ENCODE data around the gene PANX3. TPM values are rescaled to one million over a fixed set of nuclear protein-coding genes. Genes with fewer than 3 reads are reported as not detected.

PANX3 gene
- total and polyA plus RNA-seq, 2 of the 13 experiments (the other 11 are each of a cell fraction or from before 2014, with no cell fraction given) = not detected

DNA sequence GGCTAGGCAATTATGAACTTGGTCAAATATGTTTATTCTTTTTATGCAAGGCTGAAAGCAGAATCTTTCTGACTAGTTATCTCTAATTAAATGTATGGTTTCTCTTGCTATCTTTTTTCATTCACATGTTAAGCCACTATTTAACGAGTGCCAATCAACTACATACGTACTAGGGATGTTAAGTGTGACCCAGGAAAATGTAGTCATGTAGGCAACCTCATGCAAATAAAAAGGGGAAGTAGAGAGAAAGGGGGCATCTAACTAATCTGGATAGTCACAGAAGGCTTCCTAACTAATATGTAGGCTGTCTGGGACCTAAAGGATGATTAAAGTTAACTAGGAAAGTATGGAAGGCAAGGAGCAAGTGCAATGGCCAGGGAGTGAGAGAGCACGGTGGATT lies 34.9 kb downstream of the PANX3 start:
- Histone ChIP-seq H3K4me1 (ENCODE audit: insufficient read depth, low read length) (peaks cover 7% of the 10 kb centered on the region), H2AFZ (ENCODE audit: low read length) (no peak overlapping the region), H3K27me3 (ENCODE audit: control insufficient read depth in 1 of 2, insufficient read depth in 2 of 2, low read length in 2 of 2) (no peaks in the 10 kb centered on the region), H3K4me3 (replicated peaks in 1 of 3; ENCODE audit: insufficient read depth in 1 of 3, low read depth in 2 of 3, low read length in 3 of 3) (no peak overlapping the region), H3K27ac (ENCODE audit: extremely low read length, insufficient read depth, low read length) (no peak overlapping the region), H3K4me2 (ENCODE audit: low read depth, low read length) (no peak overlapping the region), H3K36me3 (replicated peaks in 1 of 2; ENCODE audit: control insufficient read depth in 1 of 2, insufficient read depth in 2 of 2, low read length in 2 of 2) (no peaks in the 10 kb centered on the region), H3K9ac (ENCODE audit: insufficient read depth, low read depth, low read length) (no peak overlapping the region), H3K9me3 (ENCODE audit: low read length) (no peaks in the 10 kb centered on the region), H4K20me1 (ENCODE audit: insufficient read depth, low read length) (no peaks in the 10 kb centered on the region), H3K79me2 (ENCODE audit: insufficient read depth, low read length) (no peaks in the 10 kb centered on the region)
- TF ChIP-seq SSRP1 (CRISPR knock-in tag; IDR thresholded peaks at IDR 0.05) = no peak
- TF ChIP-seq ZSCAN9 (CRISPR knock-in tag; IDR thresholded peaks at IDR 0.05; ENCODE audit: borderline replicate concordance) = no peak
- TF ChIP-seq, protein P1, sequence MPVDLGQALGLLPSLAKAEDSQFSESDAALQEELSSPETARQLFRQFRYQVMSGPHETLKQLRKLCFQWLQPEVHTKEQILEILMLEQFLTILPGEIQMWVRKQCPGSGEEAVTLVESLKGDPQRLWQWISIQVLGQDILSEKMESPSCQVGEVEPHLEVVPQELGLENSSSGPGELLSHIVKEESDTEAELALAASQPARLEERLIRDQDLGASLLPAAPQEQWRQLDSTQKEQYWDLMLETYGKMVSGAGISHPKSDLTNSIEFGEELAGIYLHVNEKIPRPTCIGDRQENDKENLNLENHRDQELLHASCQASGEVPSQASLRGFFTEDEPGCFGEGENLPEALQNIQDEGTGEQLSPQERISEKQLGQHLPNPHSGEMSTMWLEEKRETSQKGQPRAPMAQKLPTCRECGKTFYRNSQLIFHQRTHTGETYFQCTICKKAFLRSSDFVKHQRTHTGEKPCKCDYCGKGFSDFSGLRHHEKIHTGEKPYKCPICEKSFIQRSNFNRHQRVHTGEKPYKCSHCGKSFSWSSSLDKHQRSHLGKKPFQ (CRISPR knock-in tag; IDR thresholded peaks at IDR 0.05; ENCODE audit: insufficient replicate concordance) = no peak
- TF ChIP-seq, protein P2, sequence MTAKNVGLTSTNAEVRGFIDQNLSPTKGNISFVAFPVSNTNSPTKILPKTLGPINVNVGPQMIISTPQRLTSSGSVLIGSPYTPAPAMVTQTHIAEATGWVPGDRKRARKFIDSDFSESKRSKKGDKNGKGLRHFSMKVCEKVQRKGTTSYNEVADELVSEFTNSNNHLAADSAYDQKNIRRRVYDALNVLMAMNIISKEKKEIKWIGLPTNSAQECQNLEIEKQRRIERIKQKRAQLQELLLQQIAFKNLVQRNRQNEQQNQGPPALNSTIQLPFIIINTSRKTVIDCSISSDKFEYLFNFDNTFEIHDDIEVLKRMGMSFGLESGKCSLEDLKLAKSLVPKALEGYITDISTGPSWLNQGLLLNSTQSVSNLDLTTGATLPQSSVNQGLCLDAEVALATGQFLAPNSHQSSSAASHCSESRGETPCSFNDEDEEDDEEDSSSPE (CRISPR knock-in tag; IDR thresholded peaks at IDR 0.05) = no peak
- DNase-seq (ENCODE audit: low spot score) (no peak), FAIRE-seq (no peak), ATAC-seq (no peak)
- POLR2A ChIA-PET = no interaction called here
- BruUV-seq (replicated peaks) = no TSS peak
- CTCF ChIA-PET (ENCODE audit: low intra/inter-chr PET ratio, low total read pairs) = no interaction called here
- intact Hi-C loops (cut with micrococcal nuclease; ENCODE audit: unreplicated experiment) (no loop called here), in situ Hi-C loops (cut with HindIII; ENCODE audit: extremely low pct_ligation_motif_present, low pct_unique_long_range_greater_than_20kb) (loop anchor here (10.0 kb wide), 1 partner anchor 219 kb away; the partner anchor contains the start of gene ROBO3)
- WGBS (ENCODE audit: low lambda C conversion rate) = 78% methylated on average over 3 of the region's 3 CpGs

DNA sequence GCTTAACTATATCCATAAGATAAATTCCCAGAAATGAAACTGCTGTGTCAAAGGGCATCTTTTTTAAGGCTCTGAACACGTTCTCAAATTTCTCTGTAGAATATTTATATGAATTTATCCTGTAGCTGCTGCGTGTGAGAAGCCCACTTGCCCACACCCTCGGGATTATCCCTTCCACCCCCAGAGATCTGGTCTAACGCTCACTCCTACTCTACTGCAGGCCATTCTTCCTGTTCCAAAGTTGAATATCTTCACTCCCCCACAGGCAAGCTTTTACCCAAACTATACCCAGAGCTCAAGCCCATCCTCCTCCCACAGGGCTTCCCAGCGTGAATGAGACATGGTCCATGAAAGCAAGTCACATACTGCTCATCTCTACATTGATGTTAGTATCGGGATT lies 37.4 kb downstream of the PANX3 start:
- BruUV-seq (replicated peaks) = no TSS peak
- H3K9ac ChIP-seq (ENCODE audit: insufficient read depth, low read depth, low read length) = no peak overlapping the region
- no peak overlapping the region for H2AFZ ChIP-seq (ENCODE audit: low read length)
- in situ Hi-C loops (cut with HindIII; ENCODE audit: extremely low pct_ligation_motif_present, low pct_unique_long_range_greater_than_20kb) (loop anchor here (10.0 kb wide), 1 partner anchor 216 kb away; the partner anchor contains the start of gene ROBO3), intact Hi-C loops (cut with micrococcal nuclease; ENCODE audit: unreplicated experiment) (no loop called here)
- DNase-seq (ENCODE audit: low spot score) (no peak), FAIRE-seq (no peak), ATAC-seq (no peak)
- CTCF ChIA-PET (ENCODE audit: low intra/inter-chr PET ratio, low total read pairs) = no interaction called here
- H4K20me1 ChIP-seq (ENCODE audit: insufficient read depth, low read length) = no peaks in the 10 kb centered on the region
- no peaks in the 10 kb centered on the region for H3K27me3 ChIP-seq (ENCODE audit: control insufficient read depth in 1 of 2, insufficient read depth in 2 of 2, low read length in 2 of 2)
- H3K4me1 ChIP-seq (ENCODE audit: insufficient read depth, low read length) = peaks cover 7% of the 10 kb centered on the region
- H3K9me3 ChIP-seq (ENCODE audit: low read length) = no peaks in the 10 kb centered on the region
- no peak overlapping the region for H3K4me2 ChIP-seq (ENCODE audit: low read depth, low read length)
- POLR2A ChIA-PET = no interaction called here
- no peaks in the 10 kb centered on the region for H3K36me3 ChIP-seq (replicated peaks in 1 of 2; ENCODE audit: control insufficient read depth in 1 of 2, insufficient read depth in 2 of 2, low read length in 2 of 2)
- 69% methylated on average over 6 of the region's 6 CpGs for WGBS (ENCODE audit: low lambda C conversion rate)
- TF ChIP-seq MATR3 (CRISPR knock-in tag; IDR thresholded peaks at IDR 0.05) = no peak
- H3K4me3 ChIP-seq (replicated peaks in 1 of 3; ENCODE audit: insufficient read depth in 1 of 3, low read depth in 2 of 3, low read length in 3 of 3) = no peak overlapping the region
- no peaks in the 10 kb centered on the region for H3K79me2 ChIP-seq (ENCODE audit: insufficient read depth, low read length)
- H3K27ac ChIP-seq (ENCODE audit: extremely low read length, insufficient read depth, low read length) = no peak overlapping the region
